Posterior vena cava (tissue), 2 donors: ENCODE results near the gene CCL20. TPM values are rescaled to one million over a fixed set of nuclear protein-coding genes. Genes with fewer than 3 reads are reported as not detected.
"Not testable (repeated sequence)": the region's sequence is repeated elsewhere in the genome, so short reads cannot be mapped to it uniquely, and the experiment has no call there.

Source experiments
- DNase-seq: peaks from one replicate; pipeline ENCODE4 v3.0.0-alpha.2; 2020; ENCODE audit warnings: low spot score
- intact Hi-C, 2 donors: fragments of 100-400 bp; cut with DNase I; formaldehyde crosslinking; loops; one replicate each; pipeline versions ENCODE4 v1.14.1 to v1.14.2; 2022 to 2023
- total RNA-seq, 2 donors: library from RNA; stranded (reverse); fragmentation: NEBNext Ultra II Directional; extraction: Animal tissue kit (Norgen Biotek cat#: 25700); gene quantifications; one replicate each; pipeline ENCODE4 v1.2.1, GENCODE V29; 2021
- donor health status: DM: yes; HTN: yes; CAD: no.
- donor health status: DM: yes; HTN: yes; CAD: no.

CCL20 gene
- total RNA-seq, 2 donors from 2014 or later, result not detected

DNA sequence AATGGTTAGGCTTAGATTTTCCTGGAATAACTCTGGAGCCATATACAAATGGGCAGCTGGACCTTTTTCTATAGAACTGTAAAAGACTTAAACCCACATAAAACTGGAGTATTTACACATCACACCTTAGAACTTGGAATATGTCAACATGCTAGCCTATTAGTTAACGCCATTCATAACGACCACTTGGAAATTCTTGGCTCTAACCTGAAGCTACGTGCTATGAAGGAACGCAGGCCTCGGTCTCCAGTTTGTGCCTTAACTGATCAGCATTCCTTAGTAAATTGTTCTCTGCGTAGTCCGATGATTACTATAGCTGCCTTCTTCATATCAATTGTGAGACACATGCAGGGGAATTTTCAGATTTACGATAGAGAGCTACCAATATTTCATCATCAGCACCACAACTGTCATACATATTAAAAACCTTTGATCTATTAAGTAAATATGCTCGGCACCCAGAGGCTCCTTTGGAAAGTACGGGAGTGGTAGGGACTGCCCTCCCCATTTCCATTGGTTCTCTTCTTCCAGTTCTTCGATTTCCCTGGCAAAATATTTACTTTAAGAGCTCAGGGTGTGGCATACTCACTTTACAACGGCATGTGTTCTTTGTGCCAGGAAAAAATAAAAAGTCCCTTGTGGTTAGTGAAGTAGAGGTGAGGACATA is 17.5 kb upstream of the CCL20 start:
- intact Hi-C loops, result no loop called here
- no peak for DNase-seq

DNA sequence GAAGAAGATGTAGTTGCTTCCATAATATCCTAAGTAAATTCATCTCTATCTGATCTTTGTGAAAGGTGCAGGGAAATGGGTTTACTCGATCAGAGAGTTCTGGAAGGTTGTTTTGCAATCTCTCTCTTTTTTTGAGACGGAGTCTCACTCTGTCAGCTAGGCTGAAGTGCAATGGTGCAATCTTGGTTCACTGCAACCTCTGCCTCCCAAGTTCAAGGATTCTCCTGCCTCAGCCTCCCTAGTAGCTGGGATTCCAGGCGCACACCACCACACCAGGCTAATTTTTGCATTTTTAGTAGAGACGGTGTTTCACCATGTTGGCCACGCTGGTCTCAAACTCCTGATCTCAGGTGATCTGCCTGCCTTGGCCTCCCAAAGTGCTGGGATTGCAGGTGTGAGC is 16.9 kb upstream of the CCL20 start:
- intact Hi-C loops, result not testable (repeated sequence)

GRCh38 chr2:227799202-227799601 is 14.4 kb upstream of the CCL20 start:
- DNase-seq, result no peak
- intact Hi-C loops, result no loop called here

More for the DNA sequence above, 16.9 kb upstream of the CCL20 start:
- peak; percentile 7 for DNase-seq

DNA sequence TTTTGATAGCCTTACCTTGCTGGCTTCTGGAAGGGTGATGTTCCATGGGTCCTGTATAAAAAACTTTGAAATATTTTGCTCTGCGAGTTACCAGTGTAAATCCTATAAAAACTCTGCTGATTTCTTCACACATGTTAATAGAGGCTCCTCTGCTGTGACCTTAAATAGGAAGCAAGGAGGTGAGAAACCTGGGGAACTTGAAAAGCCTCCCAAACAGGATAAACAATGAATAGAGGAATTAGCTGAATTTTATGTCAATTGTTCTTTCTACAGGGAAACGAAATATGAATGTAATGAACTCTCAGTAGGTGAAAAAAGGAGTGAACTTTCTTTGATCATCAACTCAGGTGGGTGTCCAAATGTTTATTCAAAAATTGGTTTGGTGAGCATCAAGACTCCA is 10.8 kb upstream of the CCL20 start:
- no peak for DNase-seq

GRCh38 chr2:227804975-227805374 is 8.7 kb upstream of the CCL20 start:
- no peak for DNase-seq
- intact Hi-C loops, result no loop called here

More for the DNA sequence above, 10.8 kb upstream of the CCL20 start:
- intact Hi-C loops, result no loop called here

DNA sequence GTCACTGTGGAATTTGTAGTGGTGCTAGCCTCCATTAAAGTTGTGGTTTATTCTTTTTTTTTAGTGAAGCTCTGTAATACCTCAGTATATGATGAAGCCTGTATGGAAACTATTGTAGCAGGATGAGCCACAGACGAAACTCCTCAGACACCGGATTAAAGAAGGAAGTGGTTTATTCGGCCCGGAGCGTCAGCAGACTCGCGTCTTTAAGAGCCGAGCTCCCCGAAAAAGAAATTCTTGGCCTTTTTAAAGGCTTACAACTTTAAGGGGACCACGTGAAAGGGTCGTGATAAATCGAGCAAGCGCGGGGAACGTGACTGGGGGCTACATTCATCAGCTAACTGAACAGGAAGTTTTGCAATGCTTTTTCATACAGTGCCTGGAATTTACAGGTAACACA is 8.1 kb upstream of the CCL20 start:
- no peak for DNase-seq
- intact Hi-C loops, result no loop called here

GRCh38 chr2:227808936-227809335 is 4.7 kb upstream of the CCL20 start:
- DNase-seq, result no peak
- intact Hi-C loops, result no loop called here

GRCh38 chr2:227812001-227812400 is 1.6 kb upstream of the CCL20 start:
- intact Hi-C loops, result no loop called here
- no peak for DNase-seq

DNA sequence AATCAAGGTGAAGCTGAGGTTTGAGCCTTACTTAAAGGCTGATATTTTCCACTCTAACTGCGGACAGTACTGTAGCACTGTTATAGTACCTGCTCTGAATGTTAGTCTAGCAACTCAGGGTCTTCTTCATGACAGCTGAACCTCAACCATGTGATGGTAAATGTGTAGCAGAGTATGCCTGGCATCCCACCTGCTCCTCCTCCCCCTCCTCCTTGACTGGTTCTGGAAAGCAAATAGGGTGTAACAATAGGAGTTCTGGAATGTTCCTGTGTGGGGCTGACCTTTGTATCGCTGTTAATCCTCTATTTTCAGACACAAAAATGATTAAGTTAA is 447 bp upstream of the CCL20 start:
- intact Hi-C loops, result no loop called here
- no peak for DNase-seq

GRCh38 chr2:227815066-227815465 is 1.4 kb downstream of the CCL20 start:
- intact Hi-C loops, result no loop called here
- no peak for DNase-seq

GRCh38 chr2:227816507-227817294 is 3.1 kb downstream of the CCL20 start:
- intact Hi-C loops, result no loop called here
- no peak for DNase-seq

- no peak for DNase-seq
- intact Hi-C loops, result no loop called here
Measured at GRCh38 chr2:227817336-227817735, 3.7 kb downstream of the CCL20 start.

- intact Hi-C loops, result no loop called here
Measured at GRCh38 chr2:227817850-227818674, 4.4 kb downstream of the CCL20 start.

GRCh38 chr2:227818675-227819397 is 5.2 kb downstream of the CCL20 start:
- DNase-seq, result peak; percentile 85
- intact Hi-C loops, result no loop called here

More at GRCh38 chr2:227817850-227818674, 4.4 kb downstream of the CCL20 start:
- DNase-seq, result peak; percentile 98

DNA sequence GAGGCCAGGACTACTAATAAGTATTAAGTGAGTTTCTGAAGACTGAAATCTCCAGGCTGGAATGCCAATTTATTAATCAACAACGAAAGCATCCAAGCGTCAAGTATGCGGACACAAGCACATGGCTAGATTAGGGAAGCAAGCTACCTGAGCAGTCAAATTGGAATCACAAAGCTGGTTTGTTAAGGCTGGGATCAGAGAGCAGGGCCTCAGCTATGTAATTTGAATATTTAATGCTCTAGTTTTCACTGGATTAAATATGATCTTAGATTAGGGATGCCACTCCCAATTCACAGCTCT is 5.7 kb downstream of the CCL20 start:
- intact Hi-C loops, result no loop called here
- DNase-seq, result no peak

DNA sequence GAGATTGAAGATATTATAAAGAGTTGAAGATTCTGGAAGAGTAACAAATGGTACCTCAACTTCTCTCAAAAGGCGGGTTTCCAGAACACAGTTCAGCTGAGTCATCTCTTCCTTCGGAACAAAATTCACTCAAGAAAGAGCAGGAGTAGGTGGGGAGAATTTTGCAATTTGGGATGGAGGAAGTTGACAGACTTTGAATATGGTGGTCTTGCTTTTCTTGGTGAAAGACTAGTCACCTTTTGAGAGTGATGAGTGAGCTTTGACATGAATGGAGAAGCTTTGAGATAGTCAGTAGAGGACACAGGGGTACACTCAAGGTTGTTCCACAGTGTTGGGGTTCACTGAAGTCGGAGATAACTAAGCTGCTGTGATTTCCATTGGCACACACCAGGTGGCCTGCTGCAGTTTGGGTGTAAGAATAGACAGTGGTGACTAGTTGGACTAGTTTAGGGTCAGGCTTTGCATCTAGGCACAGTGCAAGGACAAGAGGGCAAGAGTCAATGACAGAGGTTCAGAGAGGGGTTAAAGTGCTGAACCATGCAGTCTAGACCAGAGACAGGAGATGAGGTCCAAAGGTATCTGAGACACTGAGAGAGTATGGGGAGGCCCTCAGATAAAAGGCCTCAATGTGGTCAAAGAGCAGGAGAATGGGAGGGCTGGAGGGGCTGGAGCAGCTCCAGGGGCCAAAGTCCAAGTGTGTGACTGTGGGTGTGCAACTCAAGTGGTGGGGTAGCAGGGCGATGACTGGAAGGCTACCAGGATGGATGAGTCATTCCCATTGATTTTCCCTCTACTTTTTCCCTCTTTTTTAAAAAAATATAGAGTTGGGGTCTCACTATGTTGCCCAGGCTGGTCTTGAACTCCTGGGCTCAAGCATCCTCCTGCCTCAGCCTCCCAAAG is 7.7 kb downstream of the CCL20 start:
- intact Hi-C loops, result no loop called here
- DNase-seq, result no peak

- intact Hi-C loops, result no loop called here
- no peak for DNase-seq
Measured at GRCh38 chr2:227822416-227823003, 8.9 kb downstream of the CCL20 start.

- no peak for DNase-seq
- intact Hi-C loops, result no loop called here
Measured at GRCh38 chr2:227823922-227824321, 10.3 kb downstream of the CCL20 start.
